GM18517 (cell line): ENCODE data around the gene RTP5.

ENCODE experiments used
- ATAC-seq: cut with Tn5 transposase; IDR thresholded peaks from one replicate; pipeline ENCODE4 v1.9.1; 2021; ENCODE audit warnings: mild to moderate bottlenecking, moderate library complexity; ENCODE audit not compliant: unreplicated experiment

RTP5 gene

DNA sequence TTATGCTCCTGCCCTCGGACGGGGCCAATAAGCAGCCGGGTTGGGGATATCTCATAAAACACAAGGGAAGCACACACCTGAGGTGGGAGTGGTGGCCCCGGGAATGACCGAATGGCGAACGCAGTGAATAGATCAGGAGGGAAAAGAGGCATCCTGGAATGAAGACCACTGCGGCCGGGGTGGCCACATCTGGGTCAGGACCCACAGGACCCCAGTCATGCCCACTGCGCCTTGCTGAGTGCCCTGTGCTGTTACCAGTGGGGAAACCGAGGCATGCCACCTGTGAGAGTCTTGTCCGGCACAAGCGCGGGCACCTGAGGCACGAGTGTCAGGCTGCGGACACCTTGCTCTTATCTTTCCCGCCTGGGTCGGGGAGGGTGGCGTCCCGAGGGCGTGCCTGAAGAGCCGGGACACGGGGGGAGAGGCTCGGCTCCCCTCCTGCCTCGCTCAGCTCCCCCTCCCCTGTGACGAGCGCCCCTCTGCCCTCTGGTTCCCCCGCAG is 12.4 kb upstream of the RTP5 start:
- no peak for ATAC-seq

DNA sequence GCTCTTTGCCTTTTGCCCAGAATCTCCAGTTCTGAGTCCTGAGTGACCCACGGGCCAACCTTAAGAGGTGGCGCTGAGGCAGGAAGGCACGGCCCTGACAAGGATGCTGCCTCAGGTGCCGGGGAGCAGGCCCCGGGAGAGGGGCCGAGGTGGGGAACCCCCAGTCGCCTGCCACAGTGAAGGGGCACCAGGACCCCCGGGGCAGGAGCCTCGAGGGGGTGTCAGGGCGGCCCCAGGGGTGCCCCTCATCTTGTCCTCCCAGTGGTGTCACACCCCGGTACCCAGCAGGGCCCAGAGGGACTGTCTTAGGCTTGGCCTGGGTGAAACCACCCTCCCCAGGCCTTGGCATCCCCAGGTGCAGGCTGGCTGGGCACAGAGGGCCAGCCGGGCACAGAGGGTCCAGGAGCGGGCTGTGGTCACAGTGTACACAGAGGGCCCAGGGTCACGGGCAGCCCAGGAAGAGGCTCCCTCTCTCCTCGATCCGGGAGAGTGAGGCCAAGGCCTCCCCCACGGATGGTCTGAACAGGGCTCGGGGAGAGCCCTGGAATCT is 11.9 kb upstream of the RTP5 start:
- no peak for ATAC-seq

DNA sequence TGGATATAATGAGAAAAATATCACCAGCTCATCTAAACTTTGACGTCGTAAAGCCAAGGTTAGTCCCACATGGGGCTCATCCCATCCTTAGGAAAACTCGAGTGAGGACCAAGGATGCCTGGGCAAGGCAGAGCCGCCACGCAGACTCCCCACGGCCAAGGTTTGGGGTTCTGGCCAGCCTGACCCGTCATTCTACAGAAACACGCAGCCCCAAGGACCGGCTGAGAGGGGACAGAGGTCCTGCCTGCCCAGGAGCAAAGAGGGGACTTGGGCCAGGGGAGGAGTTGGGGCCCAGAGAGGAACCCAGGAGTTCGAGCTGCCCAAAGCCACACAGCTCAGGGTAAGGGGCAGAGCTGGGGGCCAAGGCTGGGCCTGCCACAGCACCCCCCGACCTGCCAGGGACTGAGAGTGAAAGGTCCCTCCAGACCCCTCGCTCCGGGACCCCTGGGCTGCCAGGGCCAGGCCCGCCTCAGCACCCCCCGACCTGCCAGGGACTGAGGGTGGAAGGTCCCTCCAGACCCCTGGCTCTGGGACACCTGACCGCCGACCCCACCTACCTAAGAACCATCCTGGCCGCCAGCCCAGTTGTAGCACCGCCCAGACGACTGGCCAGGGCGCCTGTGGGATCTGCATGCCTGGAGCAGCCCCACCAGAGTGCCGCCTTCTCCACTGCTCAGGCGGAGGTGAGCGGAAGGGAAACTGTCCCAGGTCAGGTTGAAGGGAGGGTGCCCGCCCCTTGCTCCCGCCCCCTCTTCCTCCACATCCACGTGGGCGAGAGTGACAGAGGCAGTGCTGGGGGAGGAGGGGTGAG is 11.1 kb upstream of the RTP5 start, which contains the start of gene PDCD1:
TSS of gene PDCD1 (minus strand) at position 689 of the 811 bp plus-strand sequence. CDS start at position 633, 56 bp downstream.
- peak; percentile 30 for ATAC-seq

DNA sequence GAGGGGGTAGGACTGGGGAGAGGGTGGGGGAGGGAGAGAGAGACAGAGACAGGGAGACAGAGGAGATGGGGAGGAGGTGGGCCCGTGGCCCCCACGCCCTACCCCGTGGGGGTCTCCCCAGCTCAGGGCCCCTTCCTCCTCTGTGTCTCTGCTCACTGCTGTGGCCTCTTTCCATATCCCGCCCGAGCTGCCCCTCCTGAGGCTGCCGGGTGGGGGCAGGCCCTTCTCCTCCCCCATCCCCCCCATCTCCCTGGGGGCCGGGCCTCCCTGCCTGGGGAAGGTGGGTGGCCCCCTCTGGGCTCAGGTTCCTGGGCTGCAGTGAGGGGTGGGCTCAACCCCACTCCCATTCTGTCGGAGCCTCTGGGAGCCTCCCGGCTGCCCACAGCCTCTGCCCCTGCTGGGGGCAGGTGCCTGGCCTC is 10.5 kb upstream of the RTP5 start:
- ATAC-seq, result peak; percentile 31

DNA sequence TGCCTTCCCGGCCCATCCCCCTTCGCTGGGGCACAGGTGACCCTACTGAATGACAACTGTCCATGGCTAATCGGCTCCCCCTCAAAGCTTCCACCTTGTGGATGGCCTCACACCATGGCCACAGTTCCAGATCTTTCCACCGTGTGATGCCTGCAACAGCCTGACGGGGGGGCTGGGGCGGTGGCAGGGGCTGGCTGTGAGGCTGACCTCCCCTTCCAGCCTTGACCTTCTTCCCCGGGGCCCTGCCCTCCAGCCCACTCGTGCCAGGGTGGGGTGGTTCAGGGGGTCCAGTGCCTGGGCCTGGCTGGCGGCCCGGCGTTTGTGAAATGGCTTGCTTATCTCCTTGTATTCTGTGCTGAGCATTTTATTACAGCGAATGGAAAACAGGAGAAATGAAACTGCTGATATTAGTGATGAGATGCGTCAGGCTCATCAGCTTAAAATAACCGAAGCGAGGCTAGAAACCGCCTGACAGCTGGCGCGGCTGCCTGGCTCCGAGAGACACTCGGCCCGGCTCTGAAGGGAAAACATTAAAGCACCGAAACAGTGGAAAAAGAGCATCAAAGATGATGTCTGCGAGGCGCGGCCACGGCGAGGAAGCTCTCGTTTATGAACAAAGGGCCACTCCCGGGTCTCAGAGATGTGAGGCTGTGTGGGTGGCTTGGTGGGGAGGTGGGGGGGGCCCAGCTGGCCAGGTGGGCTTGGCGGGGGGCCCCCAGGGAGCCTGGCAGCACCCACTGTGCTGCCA is 9.9 kb upstream of the RTP5 start:
- peak; percentile 51 for ATAC-seq

DNA sequence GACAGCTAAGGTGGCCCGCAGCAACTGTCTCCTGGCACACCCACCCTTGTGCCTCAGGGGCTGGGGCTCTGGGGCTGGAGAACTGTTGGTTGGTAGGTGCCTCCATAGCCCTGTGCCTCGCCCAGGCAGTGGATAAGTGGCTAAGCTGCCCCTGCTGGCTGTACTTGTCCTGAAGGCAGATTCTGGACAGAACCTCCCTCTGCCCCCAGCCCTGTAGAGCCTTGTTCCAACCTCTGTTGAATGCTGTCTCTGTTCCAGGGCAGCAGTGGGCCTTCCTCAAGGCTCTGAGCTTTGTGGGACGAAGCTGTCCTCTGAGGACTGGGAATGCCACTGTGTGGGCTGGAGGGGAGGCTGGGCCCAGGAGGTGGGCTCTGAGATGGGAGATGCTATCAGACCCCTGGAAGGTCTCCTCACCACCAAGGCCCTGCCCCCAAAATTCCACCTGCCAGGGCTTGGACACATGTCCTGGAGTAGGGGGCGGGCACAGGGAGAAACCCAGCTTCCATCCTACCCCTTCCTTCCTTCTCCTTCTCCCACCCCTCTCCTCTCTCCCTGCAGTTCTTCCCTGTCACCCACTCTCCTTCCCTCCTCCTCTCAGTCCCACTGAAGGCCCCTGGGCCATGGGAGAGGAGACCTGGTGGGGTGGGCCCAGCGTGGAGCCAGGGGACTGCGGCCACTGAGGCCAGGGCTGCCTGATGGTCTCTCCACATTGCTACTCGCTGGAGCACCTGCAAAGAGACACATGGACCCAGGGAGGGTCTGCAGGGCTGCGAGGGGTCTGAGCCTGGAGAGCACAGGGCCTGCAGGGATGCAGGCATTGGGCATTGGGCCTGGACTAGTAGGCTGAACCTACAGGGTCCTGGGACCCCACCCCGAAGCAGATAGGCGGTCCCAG is 9.1 kb upstream of the RTP5 start:
- no peak for ATAC-seq

DNA sequence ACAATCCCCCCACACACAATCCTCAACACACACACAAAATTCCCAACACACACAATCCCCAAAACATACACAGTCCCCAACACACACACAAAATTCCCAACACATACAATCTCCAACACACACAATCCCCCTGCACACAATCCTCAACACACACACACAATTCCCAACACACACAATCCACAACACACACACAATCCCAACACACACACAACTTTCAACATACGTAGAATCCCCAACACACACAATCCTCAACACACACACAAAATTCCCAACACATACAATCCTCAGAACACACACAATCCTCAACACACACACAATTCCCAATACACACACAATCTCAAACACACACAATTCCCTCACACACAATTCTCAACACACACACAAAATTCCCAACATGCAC is 8.3 kb upstream of the RTP5 start:
- no peak for ATAC-seq

DNA sequence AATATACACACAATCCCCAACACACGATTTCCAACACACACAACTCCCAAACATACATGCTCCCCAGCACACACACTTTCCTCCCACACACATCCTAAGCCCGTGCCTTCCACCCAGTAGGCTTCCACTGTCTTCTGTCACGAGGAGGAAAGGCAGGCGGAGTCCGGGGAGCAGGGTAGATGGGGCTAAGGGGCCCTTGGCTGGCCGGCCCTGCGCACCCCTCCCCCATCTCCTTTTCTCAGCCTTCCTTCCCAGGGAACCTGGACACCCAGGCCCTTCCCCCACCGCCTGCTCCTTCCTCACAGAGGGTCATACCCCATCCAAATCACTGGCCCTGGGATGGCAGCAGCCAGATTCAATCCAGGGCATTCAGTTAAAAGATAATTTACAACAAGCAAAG is 7.4 kb upstream of the RTP5 start:
- no peak for ATAC-seq

DNA sequence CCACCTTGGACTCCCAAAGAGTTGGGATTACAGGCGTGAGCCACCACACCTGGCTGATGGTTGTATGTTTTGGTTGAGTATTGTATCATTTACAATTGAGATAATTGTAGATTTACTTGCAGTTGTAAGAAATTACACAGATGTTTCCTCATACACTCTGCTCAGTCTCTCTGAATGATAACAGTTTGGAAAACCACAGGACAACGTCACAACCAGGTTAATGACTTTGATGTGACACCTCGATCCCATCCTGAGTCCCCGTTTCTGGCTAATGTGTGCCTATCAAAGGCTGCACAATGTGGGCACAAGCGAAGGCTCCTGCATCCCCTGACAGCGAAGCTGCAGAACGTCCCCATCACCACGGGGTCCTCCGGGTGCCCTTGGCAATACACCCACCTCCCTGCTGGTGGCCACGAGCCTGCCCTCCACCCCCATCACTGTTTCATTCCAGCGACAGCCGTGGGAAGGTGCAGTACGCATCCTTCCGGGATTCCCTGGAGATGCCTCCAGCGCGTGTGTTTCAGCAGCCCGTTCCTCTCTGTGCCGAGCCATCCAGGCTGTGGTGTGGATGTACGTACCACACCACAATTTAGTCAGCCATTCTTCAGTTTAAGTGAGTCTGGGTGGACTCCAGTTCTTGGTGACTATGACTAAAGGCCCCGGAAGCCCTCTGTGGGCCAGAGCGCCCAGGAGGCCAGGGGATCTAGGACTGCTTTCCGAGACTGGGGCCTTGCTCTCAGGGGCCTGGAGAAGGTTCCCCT is 6.6 kb upstream of the RTP5 start:
- no peak for ATAC-seq

DNA sequence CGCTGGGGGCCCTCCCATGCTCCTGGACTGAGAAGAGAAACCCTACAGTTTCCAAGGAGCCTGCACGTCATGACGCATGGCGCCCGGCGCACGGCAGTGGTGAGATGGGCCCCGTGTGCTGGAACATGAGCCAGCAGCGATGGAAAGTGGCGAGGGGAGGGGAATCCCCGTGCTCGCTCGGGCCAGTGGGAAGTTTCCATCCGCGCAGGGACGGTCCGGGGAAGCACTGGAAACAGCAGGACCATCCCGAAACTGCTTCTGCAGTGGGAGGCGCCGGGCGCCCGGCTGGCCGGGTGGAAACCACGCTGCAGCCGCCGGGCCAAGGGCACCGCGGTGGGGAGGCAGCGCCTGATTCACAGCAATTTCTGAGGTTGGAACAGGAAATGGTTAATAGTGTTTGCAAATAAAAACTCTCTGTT is 6.0 kb upstream of the RTP5 start:
- no peak for ATAC-seq

DNA sequence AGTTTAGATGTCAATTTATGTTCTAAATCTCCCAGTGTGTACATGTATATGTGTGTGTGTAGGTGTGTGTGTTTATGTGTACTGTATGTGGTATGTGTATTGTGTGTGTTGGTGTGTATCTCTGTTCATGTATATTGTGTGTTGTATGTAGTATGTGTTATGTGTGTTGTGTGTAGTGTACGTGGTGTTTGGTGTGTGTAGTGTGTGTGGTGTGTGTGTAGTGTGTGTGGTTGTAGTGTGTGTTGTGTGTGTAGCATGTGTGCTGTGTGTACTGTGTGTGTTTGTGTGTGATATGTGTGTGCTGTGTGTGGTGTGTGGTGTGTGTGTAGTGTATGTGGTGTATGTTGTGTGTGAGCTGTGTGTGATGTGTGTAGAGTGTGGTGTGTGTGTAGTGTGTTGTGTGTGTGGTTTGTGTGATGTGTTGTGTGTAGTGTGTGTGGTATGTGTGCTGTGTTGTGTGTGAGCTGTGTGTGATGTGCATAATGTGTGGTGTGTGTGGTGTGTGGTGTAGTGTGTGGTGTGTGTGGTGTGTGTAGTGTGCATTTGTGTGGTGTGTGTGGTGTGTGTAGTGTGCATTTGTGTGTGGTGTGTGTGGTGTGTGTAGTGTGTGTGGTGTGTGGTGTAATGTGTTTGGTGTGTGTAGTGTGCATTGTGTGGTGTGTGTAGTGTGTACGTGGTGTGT is 5.2 kb upstream of the RTP5 start:
- ATAC-seq, result no peak

DNA sequence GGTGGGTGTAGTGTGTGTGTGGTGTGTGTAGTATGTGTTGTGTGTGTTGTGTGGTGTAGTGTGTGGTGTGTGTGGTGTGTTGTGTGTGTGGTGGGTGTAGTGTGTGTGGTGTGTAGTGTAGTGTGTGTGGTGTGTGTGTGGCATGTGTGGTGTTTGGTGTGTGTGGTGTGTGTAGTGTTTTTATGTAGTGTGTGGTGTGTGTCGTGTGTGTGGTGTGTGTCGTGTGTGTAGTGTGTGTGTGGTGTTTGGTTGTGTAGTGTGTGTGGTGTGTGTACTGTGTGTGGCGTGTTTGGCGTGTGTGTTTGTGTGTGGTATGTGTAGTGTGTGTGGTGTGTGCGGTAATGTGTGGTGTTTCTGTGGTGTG is 4.7 kb upstream of the RTP5 start:
- no peak for ATAC-seq

DNA sequence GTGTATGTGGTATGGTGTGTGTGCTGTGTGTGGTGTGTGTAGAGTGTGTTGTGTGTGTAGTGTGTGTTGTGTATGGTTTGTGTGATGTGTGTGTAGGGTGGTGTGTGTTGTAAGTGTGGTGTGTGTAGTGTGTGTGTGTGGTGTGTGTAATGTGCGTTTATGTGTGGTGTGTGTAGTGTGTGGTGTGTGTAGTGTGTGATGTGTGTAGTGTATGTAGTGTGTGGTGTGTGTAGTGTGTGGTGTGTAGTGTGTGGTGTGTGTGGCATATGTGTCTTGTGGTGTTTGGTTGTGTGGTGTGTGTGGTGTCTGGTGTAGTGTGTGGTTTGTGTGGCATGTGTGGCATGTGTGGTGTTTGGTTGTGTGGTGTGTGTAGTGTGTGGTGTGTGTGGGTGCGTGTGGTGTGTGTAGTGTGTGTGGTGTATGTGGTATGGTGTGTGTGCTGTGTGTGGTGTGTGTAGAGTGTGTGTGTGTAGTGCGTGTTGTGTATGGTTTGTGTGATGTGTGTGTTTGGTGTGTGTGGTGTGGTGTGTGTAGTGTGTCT is 4.0 kb upstream of the RTP5 start:
- ATAC-seq, result no peak

DNA sequence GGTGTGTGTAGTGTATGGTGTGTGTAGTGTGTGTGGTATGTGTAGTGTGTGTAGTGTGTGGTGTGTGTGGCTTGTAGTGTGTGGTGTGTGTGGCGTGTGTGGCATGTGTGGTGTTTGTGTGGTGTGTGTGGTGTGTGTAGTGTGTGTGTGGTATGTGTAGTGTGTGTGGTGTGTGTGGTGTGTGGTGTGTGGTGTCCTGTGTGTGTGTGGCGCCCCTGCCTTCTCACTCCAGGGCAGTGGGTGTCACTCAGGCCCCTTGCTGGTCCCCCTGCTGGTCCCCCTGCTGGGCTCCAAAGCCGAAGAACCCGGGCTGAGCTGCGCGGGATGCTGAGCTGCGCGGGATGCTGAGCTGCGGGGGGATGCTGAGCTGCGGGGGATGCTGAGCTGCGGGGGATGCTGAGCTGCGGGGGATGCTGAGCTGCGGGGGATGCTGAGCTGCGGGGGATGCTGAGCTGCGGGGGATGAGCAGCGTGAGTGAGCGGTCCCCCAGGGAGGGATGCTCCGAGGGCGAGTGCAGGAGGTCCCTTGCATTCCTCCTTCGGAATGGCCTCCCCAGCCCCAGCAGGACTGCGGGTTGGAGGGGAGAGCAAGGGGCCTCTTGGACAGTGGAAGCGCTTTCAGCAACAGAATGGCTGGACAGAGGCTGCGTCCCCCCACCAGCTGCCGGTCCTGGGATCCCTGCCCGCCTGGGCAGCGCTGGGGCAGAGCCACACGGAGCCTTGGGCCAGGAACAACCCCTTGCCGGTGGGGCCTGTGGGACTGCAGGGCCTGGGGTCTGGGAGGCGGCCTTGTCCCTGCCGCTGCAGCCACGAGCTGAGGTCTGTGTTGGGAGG is 3.4 kb upstream of the RTP5 start:
- ATAC-seq, result no peak

DNA sequence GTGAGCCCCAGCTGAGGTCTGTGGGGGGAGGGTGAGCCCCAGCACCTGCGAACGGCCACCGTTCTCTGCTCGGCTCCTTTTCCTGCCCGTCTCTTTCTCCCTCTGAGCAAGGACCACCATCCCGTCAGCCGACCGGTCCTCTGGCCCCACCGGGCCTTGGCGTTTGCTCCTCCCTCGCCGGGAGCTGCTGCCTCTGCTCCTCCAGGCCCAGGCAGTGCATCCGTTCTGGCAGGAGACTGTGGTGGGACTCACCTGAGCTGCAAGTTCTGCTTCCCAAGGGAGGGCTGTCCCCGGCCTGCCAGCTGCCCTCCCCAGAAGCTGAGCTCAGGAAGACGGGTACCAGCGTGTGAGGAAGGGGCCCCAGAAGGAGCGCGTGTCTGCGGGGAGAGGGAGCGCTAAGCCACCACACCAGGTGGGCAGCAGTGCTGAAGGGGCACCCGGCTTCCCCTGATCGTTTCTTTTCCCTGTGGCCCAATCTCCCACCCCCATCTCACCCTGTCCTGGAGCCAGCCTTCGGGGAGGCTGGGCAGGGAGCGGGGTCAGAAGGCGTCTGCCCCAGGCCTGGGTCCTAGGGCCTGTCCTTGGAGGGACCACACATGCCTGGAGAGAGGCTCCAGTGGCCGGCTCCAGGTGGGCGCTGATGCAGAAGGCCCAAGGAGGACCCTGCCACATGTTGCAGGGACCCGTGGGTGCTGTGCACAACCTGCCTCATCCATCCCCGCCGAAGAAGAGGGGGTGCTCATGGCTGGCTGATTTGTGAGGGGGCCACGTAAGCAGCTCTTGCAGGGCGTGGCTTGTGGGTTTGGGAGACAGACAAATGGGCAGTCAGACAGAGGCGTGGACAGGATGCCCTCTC is 2.5 kb upstream of the RTP5 start:
- no peak for ATAC-seq

DNA sequence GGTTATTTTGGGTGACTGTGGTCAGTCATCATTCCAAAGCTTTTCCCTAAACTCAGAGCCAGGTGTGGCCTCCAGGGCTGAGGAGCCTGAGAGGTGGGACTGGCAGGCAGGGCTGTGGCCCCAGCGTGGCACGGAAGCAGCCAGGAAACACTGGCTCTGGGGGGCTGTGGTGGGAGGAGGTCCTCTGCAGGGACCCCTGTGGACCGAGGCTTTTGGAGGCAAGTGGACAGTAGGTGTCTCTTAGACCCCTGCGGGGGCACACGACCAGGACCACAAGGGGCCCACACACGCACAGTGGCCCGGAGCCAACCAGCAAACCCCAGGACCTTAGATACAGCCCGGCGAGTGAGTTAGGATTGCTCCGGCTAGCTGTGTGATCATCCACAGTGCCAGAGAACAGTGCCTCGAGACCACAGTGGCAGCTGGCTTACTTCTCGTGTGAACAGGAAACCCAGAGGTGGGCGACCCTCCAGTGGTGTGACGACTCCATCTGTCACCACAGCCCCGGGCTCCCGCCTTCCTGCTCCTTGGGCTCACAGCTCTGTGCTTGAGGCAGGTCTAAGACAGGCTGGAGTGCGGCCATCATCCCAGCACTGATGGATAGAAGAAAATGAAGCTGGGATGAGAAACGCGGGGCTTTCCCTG is 1.6 kb upstream of the RTP5 start:
- no peak for ATAC-seq

DNA sequence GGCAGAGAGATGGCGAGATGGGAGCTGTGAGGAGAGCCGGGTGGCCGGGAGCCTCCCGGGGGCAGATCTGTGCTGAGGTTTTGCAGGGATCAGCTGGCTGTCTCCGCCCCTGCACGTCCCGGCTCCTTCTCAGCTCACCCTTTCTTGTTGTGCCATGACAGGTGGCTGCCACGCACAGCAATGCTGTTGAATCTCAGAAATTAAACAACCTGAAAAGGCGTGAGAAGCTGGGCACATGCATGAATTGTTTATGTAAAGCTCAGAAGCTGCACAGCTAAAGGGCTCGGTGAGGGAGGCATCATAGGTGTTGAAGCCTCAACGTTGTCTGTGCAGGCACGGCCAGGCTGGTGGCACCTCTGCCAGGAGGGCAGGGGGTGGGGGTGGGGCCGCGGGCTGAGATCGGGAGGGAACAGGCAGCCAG is 858 bp upstream of the RTP5 start:
- ATAC-seq, result no peak
